HEK293T (cell line): ENCODE results near the gene ZNF319.

Experiments used
- BHLHE40 ChIP-seq: fragments of 450-650 bp; IDR thresholded peaks from 2 replicates; pipeline ENCODE4 v1.6.1; 2016; ENCODE audit warnings: mild to moderate bottlenecking, moderate library complexity, borderline replicate concordance
- L3MBTL2 ChIP-seq: fragments of 450-650 bp; conservative IDR thresholded peaks from 2 replicates; pipeline ENCODE4 v1.6.1; 2016; ENCODE audit warnings: mild to moderate bottlenecking
- LEF1 ChIP-seq: fragments of 450-650 bp; IDR thresholded peaks from 2 replicates; pipeline ENCODE4 v1.6.1; 2017; ENCODE audit warnings: mild to moderate bottlenecking, borderline replicate concordance

DNA sequence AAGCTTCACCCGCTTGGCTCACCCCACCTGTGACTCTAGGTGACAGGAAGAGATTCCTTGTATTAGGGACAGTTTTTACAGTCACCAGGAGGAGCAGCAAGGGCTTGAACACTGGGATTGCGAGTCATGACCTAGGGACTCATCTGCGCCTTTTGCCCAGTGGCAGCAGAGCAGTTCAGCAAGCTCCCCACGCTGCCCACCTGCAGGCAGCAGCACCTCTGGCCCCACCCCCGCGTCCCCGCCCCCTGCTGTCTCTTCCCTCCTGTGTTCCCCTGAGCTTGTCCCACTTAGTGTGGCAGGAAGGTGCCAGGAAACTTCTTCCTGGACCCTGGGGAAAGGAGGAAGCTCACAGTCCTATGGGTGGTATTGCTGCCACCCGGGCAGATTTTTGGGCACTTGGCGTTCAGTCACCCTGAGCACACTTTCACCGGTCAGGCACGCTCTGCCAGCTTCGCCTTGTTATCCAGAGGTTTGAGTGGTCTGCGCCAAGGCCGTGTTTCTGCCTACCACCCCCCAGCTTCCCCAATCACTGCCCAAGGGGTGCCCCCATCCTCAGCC lies 33.7 kb upstream of the ZNF319 start:
- TF ChIP-seq L3MBTL2, result no peak
- no peak for TF ChIP-seq LEF1
- no peak for TF ChIP-seq BHLHE40
